ENCODE results near the gene TMEM174.

The TMEM174 gene

DNA sequence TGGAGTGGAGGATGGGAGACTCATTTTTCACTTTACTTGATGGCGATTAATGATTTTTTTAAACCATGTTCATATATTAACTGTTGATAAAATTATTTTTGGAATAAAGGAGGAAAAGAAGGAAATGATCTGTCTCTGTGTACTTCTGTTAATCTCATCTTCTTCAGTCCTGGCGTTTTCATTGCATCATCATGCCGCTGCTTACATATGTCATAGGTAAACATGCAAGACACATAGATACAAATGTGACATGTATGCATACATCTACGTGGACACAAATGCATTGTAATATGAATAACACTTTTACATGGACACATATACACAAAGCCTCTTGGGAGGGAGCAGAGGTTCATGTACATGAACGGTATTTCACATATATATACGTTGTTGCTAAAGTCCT lies 10.0 kb downstream of the TMEM174 start:
- TF ChIP-seq, protein P1, sequence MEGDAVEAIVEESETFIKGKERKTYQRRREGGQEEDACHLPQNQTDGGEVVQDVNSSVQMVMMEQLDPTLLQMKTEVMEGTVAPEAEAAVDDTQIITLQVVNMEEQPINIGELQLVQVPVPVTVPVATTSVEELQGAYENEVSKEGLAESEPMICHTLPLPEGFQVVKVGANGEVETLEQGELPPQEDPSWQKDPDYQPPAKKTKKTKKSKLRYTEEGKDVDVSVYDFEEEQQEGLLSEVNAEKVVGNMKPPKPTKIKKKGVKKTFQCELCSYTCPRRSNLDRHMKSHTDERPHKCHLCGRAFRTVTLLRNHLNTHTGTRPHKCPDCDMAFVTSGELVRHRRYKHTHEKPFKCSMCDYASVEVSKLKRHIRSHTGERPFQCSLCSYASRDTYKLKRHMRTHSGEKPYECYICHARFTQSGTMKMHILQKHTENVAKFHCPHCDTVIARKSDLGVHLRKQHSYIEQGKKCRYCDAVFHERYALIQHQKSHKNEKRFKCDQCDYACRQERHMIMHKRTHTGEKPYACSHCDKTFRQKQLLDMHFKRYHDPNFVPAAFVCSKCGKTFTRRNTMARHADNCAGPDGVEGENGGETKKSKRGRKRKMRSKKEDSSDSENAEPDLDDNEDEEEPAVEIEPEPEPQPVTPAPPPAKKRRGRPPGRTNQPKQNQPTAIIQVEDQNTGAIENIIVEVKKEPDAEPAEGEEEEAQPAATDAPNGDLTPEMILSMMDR (conservative IDR thresholded peaks at IDR 0.05) = no peak
- H3K27ac ChIP-seq = no peak overlapping the region

DNA sequence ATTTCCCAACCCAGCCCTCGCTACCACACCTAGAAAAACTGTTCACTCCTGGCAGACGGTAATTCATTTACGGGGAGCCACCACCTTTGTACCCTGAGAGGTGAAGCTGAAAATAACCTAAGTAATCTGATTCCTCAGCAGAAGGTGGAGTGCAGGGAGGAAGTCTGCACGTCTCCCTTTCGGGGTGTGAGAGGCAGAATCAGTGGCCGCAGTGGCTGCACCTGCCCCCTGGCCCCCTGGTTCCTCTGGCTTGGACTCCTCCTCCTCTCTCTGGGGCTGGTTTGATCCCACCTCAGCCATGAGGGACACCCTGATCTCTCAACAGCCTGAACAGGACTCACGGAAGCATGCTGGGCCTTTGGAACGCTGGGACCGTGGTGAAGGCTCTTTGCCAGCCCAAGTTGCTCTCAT lies 10.5 kb downstream of the TMEM174 start:
- H3K27ac ChIP-seq = no peak overlapping the region
- TF ChIP-seq, protein P1 (conservative IDR thresholded peaks at IDR 0.05) = no peak

DNA sequence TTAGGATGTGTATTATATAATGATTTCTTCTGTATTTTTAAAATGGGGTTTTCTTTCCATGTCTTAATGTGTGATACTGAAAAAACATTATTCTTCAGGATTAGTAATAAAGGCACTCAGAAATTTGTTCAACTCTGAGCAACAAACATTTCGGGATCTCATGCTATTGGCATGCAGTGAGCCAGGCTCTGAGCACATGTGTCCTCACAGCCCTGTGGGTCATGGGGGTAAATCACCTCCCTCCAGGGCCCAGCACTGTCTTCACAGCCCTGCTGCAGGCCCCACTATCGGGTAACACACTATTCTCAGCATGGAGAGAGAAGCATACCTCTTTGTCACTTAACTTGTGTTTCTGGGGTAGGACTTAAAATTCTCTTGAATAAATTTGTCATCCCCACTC lies 14.0 kb downstream of the TMEM174 start:
- TF ChIP-seq, protein P1 (conservative IDR thresholded peaks at IDR 0.05) = no peak

DNA sequence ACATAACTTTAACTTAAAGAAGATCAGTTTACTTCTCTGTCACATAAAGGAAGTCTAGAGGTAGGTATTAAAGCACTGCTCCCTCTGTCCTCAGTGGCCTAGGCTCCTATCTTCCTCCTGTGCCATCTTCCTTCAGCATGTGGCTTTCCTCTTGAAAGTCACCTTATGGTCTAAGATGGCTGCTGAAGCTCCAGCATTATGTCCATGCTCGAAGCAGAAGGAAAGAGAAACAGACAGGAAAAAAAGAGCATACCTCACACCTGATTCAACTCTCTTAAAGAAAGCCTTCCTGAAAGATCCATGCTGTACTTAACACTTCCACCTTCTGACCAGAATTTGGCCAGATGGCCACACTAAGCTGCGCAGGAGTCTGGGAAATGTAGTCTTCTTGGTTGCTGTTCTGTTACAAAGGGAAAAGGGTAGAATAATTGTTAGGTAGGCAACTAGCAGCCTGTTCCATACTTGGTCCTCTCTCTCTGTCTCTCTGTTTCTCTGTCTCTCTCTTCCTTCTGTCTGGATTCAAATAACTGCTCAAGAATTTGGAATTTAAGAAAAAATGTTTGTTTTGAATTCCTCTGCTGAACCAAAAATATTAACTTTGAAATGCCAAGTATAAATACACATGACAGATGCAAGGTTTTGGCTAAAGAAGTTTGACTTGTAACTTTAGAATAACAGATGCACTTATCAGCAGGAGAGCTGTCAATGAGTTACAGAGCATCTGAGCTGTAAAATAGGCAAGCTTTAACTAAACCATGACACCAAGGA lies 16.0 kb downstream of the TMEM174 start:
- no peak overlapping the region for H3K27ac ChIP-seq
- TF ChIP-seq, protein P1 (conservative IDR thresholded peaks at IDR 0.05) = no peak

More for the DNA sequence above, 14.0 kb downstream of the TMEM174 start:
- no peak overlapping the region for H3K27ac ChIP-seq

DNA sequence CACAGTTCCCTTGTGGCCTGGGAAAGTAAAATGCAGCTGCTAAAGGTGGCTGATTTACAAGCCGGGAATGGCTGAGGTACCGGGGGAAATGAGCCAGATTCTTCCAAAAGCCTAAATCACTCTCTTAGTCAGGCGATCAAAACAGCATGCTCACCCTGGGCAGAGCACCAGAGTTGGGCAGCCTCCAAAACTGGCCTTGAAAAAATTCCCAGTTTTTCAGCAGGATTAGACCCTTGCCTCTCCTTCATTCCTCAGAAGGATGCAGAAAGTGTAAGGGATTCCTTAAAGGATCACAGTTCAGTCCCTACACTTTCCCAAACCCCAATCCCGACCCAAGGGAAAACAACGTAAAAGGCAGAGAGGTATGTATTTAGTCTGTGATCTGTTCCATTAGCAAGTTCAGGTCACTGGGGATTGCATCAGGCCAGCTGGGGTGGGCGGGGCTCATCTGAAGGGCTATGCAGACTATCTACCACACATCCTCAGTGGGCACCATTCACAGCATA lies 16.9 kb downstream of the TMEM174 start:
- TF ChIP-seq, protein P1 (conservative IDR thresholded peaks at IDR 0.05) = no peak
- no peak overlapping the region for H3K27ac ChIP-seq

DNA sequence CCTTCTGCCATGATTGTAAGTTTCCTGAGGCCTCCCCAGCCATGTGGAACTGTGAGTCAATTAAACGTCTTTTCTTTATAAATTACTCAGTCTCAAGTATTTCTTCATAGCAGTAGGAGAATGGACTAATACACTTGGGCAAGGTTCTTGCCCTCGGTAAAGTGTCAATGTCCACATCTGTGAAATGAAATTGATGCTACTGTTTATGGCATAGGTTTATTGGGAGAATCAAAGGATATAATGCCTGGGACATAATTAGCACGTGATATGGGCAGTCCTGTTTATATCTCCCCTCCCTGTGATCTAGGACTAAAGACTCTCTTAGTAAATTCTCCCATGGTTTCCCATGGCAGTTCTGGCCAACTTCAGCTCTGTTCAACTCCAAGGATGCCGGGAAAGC lies 19.4 kb downstream of the TMEM174 start:
- H3K27ac ChIP-seq = no peak overlapping the region
- TF ChIP-seq, protein P1 (conservative IDR thresholded peaks at IDR 0.05) = no peak

DNA sequence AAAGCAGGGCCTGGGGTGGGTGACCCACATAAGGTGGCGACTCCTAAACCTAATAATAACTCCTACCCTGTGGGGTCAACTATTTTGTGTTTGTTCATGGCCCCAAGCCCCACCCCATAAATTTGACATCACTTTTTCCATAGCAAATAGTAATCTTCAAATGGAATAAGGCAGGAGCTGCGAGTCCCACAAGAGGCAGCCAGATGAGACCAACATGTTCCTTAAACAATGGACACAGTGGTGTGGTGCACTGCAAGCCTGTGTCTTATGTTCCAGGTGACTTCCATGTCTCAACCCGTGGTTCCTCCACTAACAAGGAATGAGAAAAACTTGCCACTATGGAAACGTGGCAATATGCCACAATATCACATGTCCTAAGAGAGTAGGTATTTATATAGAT lies 20.6 kb downstream of the TMEM174 start:
- no peak overlapping the region for H3K27ac ChIP-seq
- TF ChIP-seq, protein P1 (conservative IDR thresholded peaks at IDR 0.05) = no peak

All from VCaP (cell line).